HepG2 (cell line): ENCODE measurements around the gene GBE1.

ENCODE experiments used
- CHD2 ChIP-seq: IDR thresholded peaks from 2 replicates; pipeline ENCODE4 v1.6.1; 2011; ENCODE audit warnings: low read depth, low read length, improper control_type of control experiment
- EZH2 ChIP-seq: conservative IDR thresholded peaks from 2 replicates; pipeline ENCODE4 v1.6.1; 2012; ENCODE audit warnings: mild to moderate bottlenecking, low read depth, low read length, moderate library complexity
- FOXM1 ChIP-seq: sonication (generic); formaldehyde crosslinking; IDR thresholded peaks from 2 replicates; pipeline ENCODE4 v1.5.0; 2020; ENCODE audit warnings: missing genetic modification reagents
- NFKBIZ ChIP-seq: IDR thresholded peaks from 2 replicates; pipeline ENCODE4 v1.6.1; 2018; ENCODE audit warnings: missing genetic modification reagents, missing compliant biosample characterization
- NR2C2 ChIP-seq: sonication (generic); formaldehyde crosslinking; IDR thresholded peaks from 2 replicates; pipeline ENCODE4 v1.4.0; 2020; ENCODE audit warnings: missing genetic modification reagents, mild to moderate bottlenecking, moderate library complexity, borderline replicate concordance
- RAD21 ChIP-seq: fragments of 450-650 bp; formaldehyde crosslinking; IDR thresholded peaks from 2 replicates; pipeline ENCODE4 v1.5.0; 2020; ENCODE audit warnings: mild to moderate bottlenecking
- ZIK1 ChIP-seq: sonication (generic); formaldehyde crosslinking; IDR thresholded peaks from 2 replicates; pipeline ENCODE4 v1.5.0; 2020; ENCODE audit warnings: mild to moderate bottlenecking, low read depth, missing genetic modification reagents, borderline replicate concordance
- ZNF180 ChIP-seq: sonication (generic); formaldehyde crosslinking; IDR thresholded peaks from 2 replicates; pipeline ENCODE4 v1.4.0; 2020; ENCODE audit warnings: low read depth, missing genetic modification reagents, borderline replicate concordance
- ZNF558 ChIP-seq: sonication (generic); formaldehyde crosslinking; IDR thresholded peaks from 2 replicates; pipeline ENCODE4 v1.9.0; 2022; ENCODE audit warnings: mild to moderate bottlenecking, missing genetic modification reagents, borderline replicate concordance
- ZNF629 ChIP-seq: sonication (generic); formaldehyde crosslinking; conservative IDR thresholded peaks from 2 replicates; pipeline ENCODE4 v1.5.0; 2020; ENCODE audit warnings: missing genetic modification reagents
- TF ChIP-seq, protein P1 (sequence below): sonication (generic); formaldehyde crosslinking; IDR thresholded peaks from 2 replicates; pipeline ENCODE4 v1.5.0; 2020; ENCODE audit warnings: mild to moderate bottlenecking, missing genetic modification reagents, moderate library complexity
- TF ChIP-seq, protein P2 (sequence below): sonication (generic); formaldehyde crosslinking; IDR thresholded peaks from 2 replicates; pipeline ENCODE4 v1.4.0; 2020; ENCODE audit warnings: missing genetic modification reagents, borderline replicate concordance

DNA sequence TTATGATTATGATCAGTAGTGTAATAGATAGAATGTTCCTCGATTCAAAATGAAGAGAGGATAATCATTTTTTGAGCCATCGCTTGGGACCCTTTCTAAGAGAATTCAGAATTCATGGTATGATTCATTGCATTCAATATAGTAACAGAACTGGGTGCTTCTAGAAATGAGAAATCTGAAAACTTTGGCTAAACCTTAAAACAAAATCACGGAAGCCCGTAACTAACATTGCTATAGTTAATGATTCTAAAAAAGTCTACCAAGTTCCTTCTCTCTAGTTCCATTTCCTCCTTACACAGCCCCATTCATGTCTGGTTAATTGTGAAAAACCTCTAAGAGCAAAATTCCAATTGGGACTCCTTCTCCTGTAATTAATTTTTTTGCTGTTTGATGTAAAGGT lies 217.1 kb downstream of the GBE1 start:
- TF ChIP-seq ZNF180 (CRISPR knock-in tag) (no peak), NFKBIZ (CRISPR knock-in tag) (no peak), ZNF629 (CRISPR knock-in tag) (no peak), EZH2 (no peak), ZNF558 (CRISPR knock-in tag) (no peak), NR2C2 (CRISPR knock-in tag) (no peak), ZIK1 (CRISPR knock-in tag) (no peak), RAD21 (CRISPR knock-in tag) (no peak), FOXM1 (CRISPR knock-in tag) (no peak), CHD2 (no peak)
- TF ChIP-seq, protein P1, sequence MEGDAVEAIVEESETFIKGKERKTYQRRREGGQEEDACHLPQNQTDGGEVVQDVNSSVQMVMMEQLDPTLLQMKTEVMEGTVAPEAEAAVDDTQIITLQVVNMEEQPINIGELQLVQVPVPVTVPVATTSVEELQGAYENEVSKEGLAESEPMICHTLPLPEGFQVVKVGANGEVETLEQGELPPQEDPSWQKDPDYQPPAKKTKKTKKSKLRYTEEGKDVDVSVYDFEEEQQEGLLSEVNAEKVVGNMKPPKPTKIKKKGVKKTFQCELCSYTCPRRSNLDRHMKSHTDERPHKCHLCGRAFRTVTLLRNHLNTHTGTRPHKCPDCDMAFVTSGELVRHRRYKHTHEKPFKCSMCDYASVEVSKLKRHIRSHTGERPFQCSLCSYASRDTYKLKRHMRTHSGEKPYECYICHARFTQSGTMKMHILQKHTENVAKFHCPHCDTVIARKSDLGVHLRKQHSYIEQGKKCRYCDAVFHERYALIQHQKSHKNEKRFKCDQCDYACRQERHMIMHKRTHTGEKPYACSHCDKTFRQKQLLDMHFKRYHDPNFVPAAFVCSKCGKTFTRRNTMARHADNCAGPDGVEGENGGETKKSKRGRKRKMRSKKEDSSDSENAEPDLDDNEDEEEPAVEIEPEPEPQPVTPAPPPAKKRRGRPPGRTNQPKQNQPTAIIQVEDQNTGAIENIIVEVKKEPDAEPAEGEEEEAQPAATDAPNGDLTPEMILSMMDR (CRISPR knock-in tag) = no peak
- TF ChIP-seq, protein P2, sequence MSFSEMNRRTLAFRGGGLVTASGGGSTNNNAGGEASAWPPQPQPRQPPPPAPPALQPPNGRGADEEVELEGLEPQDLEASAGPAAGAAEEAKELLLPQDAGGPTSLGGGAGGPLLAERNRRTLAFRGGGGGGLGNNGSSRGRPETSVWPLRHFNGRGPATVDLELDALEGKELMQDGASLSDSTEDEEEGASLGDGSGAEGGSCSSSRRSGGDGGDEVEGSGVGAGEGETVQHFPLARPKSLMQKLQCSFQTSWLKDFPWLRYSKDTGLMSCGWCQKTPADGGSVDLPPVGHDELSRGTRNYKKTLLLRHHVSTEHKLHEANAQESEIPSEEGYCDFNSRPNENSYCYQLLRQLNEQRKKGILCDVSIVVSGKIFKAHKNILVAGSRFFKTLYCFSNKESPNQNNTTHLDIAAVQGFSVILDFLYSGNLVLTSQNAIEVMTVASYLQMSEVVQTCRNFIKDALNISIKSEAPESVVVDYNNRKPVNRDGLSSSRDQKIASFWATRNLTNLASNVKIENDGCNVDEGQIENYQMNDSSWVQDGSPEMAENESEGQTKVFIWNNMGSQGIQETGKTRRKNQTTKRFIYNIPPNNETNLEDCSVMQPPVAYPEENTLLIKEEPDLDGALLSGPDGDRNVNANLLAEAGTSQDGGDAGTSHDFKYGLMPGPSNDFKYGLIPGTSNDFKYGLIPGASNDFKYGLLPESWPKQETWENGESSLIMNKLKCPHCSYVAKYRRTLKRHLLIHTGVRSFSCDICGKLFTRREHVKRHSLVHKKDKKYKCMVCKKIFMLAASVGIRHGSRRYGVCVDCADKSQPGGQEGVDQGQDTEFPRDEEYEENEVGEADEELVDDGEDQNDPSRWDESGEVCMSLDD (CRISPR knock-in tag) = no peak
